MM.1S (cell line): ENCODE measurements around the gene NRGN.

Source experiments
- CTCF ChIP-seq: fragments of 300-600 bp; sonication (generic); IDR thresholded peaks from 2 replicates; pipeline ENCODE4 v1.5.1; 2016; ENCODE audit warnings: antibody characterized with exemption, low read length, mixed read lengths
- EZH2 ChIP-seq: fragments of 300-600 bp; sonication (generic); optimal IDR thresholded peaks from 2 replicates; pipeline ENCODE3; 2017; ENCODE audit warnings: low read depth, mild to moderate bottlenecking, antibody characterized with exemption, low read length, mixed read lengths
- EZH2phosphoT487 ChIP-seq: fragments of 300-600 bp; sonication (generic); IDR thresholded peaks from 2 replicates; pipeline ENCODE4 v1.6.1; 2018; ENCODE audit warnings: antibody characterized with exemption, low read length

GRCh38 chr11:124776865-124777645, 37.3 kb downstream of the NRGN start:
- no peak for TF ChIP-seq CTCF
- no peak for TF ChIP-seq EZH2
- TF ChIP-seq EZH2phosphoT487: no peak
